ENCODE measurements around the gene CRADD.
A peak's percentile ranks its signal among the peaks of the same experiment; 100 is the strongest.
"Not testable (repeated sequence)": the region's sequence is repeated elsewhere in the genome, so short reads cannot be mapped to it uniquely, and the experiment has no call there.

Gene CRADD

DNA sequence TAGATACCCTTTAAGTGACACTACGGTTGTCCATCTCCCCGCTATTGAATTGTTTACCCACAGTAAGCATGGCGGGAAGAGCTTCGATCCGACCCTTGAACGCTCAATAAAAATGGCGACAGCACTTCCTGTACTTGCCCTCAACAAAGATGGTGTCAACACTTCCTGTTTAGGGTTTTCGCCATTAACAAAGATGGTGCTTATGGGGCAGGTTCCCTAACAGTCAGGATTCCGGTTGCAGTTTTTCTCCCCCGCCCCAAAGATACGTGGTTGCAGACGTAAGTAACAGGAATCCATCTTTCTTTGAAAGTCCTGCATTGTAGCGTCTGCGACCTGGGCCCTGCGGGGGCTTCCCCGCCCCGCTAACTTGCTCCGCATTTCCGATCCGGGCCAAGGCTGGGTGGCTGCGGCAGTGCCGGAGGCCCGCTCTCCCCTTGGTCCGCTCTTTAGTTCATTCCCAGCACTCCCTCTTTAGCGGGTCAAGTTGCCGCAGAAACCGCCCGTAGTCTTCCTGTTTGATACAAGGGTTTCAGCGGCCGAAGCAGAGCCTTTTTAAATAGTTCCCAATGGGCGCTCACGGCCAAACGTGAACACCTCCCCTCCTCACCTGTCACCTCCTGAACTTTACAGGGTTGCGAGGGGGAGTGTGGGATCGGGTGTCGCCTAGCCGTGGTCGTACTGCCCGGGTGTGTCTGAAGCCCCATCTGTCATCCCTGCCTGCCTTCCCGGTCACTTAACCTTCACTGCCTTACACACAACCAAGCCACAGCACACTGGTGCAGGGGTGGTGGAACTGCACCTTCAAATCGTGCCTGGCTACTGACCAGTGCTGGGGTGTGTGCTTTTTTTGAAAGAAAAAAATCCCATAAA is at the start of gene CRADD:
Gene CRADD (plus strand): TSS at position 181 of the 870 bp plus-strand sequence.
- peak within 1 kb of the TSS; percentile 88 for H3K27ac ChIP-seq
- DNase-seq (ENCODE audit: low read depth, low spot score) = peak; percentile 85

- DNase-seq (ENCODE audit: low read depth, low spot score) = no peak
- no peak overlapping the region for H3K27ac ChIP-seq
Observed at GRCh38 chr12:93632383-93632782, 44.8 kb upstream of the CRADD start.

GRCh38 chr12:93634416-93634815 is 42.8 kb upstream of the CRADD start:
- DNase-seq (ENCODE audit: low read depth, low spot score) = no peak
- H3K27ac ChIP-seq = no peak overlapping the region

DNA sequence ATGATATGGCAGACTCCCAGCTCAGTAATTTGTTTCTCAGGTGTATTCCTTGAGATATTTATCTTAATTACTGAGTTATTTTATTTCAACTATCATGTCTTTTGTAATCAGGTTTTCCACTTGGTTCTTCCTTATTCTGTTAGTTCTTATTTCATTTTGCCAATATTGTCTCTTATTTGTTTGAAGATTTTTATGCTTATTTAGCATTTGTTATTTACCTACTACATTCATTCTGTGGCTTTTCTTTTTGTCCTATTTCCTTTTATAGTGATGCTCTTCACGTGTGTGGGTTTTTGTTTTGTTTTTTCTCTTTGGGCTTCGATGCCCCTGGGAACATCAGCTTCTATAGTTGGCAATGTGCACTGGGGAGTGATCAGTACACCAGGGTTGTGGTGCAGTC is 40.5 kb upstream of the CRADD start:
- no peak overlapping the region for H3K27ac ChIP-seq
- no peak for DNase-seq (ENCODE audit: low read depth, low spot score)

- H3K27ac ChIP-seq = no peak overlapping the region
- no peak for DNase-seq (ENCODE audit: low read depth, low spot score)
Observed at GRCh38 chr12:93638095-93638494, 39.1 kb upstream of the CRADD start.

DNA sequence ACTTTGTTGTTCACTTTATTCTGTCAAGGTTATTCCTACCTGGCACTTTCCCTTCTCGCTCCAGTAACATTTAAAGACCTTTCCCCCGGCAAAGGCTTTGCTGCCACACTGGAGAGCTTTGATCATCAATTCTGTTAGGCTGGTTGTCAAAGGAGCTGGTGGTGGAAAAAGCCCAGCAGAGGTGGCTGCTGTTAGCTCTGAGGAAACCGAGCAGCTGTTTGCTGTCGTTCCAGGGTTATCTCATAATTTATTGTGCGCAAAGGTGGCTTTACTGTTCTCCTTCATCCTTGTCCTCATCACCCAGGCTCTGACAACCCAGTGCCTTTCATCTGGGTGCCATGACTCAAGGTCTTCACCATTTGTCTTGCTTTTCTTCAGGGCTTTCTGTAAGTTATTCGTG is 38.2 kb upstream of the CRADD start:
- DNase-seq (ENCODE audit: low read depth, low spot score) = no peak
- H3K27ac ChIP-seq = no peak overlapping the region

- H3K27ac ChIP-seq = no peak overlapping the region
- DNase-seq (ENCODE audit: low read depth, low spot score) = no peak
Observed at GRCh38 chr12:93639406-93639805, 37.8 kb upstream of the CRADD start.

GRCh38 chr12:93641380-93641779 is 35.8 kb upstream of the CRADD start:
- H3K27ac ChIP-seq; DNase-seq (ENCODE audit: low read depth, low spot score): not testable (repeated sequence)

- no peak overlapping the region for H3K27ac ChIP-seq
- no peak for DNase-seq (ENCODE audit: low read depth, low spot score)
Observed at GRCh38 chr12:93642751-93643150, 34.4 kb upstream of the CRADD start.

GRCh38 chr12:93645702-93646101 is 31.5 kb upstream of the CRADD start:
- no peak for DNase-seq (ENCODE audit: low read depth, low spot score)
- H3K27ac ChIP-seq = no peak overlapping the region

- H3K27ac ChIP-seq = no peak overlapping the region
Observed at GRCh38 chr12:93650626-93651025, 26.5 kb upstream of the CRADD start.

DNA sequence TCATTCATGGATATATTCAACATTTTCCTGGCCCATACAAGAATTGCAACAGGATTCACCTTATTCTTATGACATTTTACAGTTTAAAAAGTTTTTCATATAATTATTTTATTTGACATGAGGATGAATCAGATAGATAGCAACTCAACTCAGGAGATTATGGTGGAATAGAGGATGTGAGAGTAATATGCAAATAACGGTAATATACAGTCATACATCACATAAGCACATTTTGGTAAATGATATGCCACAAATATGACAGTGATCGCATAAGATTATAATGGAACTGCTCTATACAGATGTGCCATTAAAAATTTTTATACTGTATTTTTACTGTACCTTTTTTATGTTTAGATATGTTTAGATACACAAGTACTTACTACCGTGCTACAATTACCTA is 24.1 kb upstream of the CRADD start:
- no peak for DNase-seq (ENCODE audit: low read depth, low spot score)
- no peak overlapping the region for H3K27ac ChIP-seq

More at GRCh38 chr12:93650626-93651025, 26.5 kb upstream of the CRADD start:
- DNase-seq (ENCODE audit: low read depth, low spot score) = no peak

DNA sequence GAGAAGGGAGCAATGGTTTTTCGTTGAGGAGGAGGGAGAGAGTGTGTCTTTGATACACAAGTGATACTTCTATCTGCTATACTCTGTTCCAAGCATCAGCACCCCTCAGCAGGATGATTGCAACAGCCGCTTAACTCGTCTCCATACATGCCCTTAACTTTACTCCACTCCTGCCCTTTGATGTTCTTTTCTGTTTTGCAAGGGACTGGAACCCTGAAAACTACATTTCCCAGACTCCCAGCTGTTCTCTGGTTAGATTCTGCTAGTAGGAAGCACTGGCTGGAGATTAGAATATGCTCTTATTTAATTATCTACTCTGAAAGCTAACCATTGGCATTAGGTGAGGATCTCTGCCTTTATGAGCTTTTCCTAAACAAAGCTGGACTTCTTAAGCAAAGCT is 23.5 kb upstream of the CRADD start:
- no peak overlapping the region for H3K27ac ChIP-seq

DNA sequence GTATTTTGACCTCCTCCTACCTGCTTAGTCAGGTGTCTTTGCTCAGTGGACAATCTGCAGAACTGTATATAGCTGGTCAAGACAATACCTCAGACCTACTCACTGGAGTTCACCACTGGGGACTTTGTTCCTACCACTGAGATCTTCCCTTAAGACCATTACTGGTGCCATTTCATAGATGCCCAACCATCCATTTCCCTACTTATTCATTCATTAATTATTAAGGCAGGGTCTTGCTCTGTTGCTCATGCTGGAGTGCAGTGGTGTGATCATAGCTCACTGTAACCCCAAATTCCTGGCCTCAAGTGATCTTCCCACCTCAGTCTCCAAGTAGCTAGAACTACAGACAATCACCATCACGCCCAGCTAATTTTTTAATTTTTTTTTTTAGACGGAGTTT is 22.8 kb upstream of the CRADD start:
- H3K27ac ChIP-seq = no peak overlapping the region
- DNase-seq (ENCODE audit: low read depth, low spot score) = no peak

More for the DNA sequence above, 23.5 kb upstream of the CRADD start:
- DNase-seq (ENCODE audit: low read depth, low spot score) = no peak

GRCh38 chr12:93657071-93657470 is 20.1 kb upstream of the CRADD start:
- no peak overlapping the region for H3K27ac ChIP-seq

GRCh38 chr12:93661021-93661420 is 16.2 kb upstream of the CRADD start:
- no peak for DNase-seq (ENCODE audit: low read depth, low spot score)
- H3K27ac ChIP-seq = no peak overlapping the region

More at GRCh38 chr12:93657071-93657470, 20.1 kb upstream of the CRADD start:
- no peak for DNase-seq (ENCODE audit: low read depth, low spot score)

GRCh38 chr12:93663006-93663728 is 14.0 kb upstream of the CRADD start:
- DNase-seq (ENCODE audit: low read depth, low spot score) = no peak

DNA sequence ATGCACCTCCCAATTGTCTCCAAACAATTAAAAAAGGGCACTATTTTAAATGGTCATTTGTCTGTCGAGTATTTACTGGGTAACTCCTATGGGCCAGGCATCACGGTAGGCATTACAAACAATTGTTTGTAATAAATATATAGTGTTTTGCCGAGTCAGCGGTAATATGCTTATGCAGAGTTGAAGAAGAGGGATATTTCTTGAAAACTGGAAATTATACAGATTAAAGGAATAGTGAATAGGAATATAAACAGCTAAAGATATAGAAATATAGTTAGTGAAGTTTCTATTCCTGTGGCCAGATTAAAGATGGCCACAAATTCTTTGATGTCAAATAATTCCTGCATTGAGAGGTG is 13.5 kb upstream of the CRADD start:
- H3K27ac ChIP-seq = no peak overlapping the region
- no peak for DNase-seq (ENCODE audit: low read depth, low spot score)

More at GRCh38 chr12:93663006-93663728, 14.0 kb upstream of the CRADD start:
- no peak overlapping the region for H3K27ac ChIP-seq

- H3K27ac ChIP-seq = no peak overlapping the region
- peak; percentile 46 for DNase-seq (ENCODE audit: low read depth, low spot score)
Observed at GRCh38 chr12:93664573-93665138, 12.5 kb upstream of the CRADD start.

GRCh38 chr12:93667672-93668071 is 9.5 kb upstream of the CRADD start:
- no peak for DNase-seq (ENCODE audit: low read depth, low spot score)
- no peak overlapping the region for H3K27ac ChIP-seq

DNA sequence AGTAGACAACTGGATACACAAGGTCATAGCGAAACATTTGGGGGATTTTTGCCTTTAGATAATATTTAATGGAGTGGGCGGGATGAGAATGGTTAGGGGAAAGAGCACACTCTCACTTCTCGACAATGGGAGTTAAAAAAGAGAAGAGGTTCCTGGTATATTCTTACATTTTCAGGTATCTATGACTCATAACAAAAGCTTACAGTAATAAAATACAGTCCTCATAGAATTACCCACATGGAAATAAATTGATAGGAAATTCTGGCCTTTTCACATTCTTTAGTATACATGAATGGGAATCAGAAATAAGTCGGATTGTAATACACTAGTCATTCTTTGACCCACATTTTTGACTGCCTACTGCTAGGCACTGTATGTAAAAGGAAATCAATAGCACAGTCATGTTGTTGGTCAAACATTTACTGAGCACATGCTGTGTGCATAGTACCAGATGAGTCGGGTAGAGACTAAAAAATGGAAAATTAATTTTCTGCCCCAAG is 8.2 kb upstream of the CRADD start:
- H3K27ac ChIP-seq = no peak overlapping the region
- no peak for DNase-seq (ENCODE audit: low read depth, low spot score)
